ENCODE data around the gene CDK3.
"Not testable (repeated sequence)": the region's sequence is repeated elsewhere in the genome, so short reads cannot be mapped to it uniquely, and the experiment has no call there.

Gene CDK3

DNA sequence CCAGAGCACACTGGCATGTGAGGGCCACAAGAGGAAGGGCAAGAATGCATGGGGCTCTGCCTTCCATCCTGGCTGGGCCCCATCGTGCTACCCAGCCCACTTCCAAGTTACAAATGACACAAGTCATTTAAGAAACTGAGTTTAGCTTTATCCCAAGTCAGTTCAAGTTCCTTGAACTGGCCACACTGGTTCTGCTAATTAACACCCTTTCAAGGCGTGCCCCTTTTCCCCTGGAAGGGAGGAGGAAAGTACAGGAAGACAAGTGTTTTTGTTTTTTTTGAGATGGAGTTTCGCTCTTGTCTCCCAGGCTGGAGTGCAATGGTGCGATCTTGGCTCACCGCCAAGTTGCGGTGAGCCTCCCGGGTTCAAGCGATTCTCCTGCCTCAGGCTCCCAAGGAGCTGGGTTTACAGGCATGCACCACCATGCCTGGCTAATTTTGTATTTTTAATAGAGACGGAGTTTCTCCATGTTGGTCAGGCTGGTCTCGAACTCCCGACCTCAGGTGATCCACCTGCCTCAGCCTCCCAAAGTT lies 43.9 kb downstream of the CDK3 start:
- DNase-seq: not testable (repeated sequence)

- no peak for DNase-seq
Observed at GRCh38 chr17:76046064-76046463, 45.4 kb downstream of the CDK3 start.

DNA sequence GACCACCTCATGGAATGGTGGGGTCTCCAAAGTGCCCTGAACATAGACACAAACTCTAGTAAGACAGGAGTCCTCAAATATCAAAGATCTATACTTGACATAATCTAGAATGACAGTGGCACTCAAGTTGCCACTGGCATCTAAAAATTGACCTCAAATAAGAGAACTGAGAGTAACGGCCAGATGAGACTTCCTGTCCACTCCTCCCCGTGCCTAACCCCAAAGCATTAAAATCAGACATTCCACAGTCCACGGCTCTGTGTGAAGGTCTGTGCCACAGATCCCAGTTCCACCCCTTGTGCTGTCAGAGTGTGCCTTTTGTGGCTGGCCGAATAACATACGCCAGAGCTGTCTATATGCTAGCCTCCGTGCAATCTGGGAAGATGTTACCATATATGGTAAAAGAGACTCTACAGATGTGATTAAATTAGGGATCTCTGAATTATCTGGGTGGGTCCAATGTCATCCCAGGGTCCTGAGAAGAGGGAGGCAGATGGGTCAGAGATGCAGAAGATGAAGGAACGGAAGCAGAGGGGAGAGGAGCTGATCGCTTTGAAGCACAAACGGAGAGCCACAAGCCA lies 47.5 kb downstream of the CDK3 start:
- no peak for DNase-seq

- no peak for DNase-seq
Observed at GRCh38 chr17:76048711-76049110, 48.1 kb downstream of the CDK3 start.

DNA sequence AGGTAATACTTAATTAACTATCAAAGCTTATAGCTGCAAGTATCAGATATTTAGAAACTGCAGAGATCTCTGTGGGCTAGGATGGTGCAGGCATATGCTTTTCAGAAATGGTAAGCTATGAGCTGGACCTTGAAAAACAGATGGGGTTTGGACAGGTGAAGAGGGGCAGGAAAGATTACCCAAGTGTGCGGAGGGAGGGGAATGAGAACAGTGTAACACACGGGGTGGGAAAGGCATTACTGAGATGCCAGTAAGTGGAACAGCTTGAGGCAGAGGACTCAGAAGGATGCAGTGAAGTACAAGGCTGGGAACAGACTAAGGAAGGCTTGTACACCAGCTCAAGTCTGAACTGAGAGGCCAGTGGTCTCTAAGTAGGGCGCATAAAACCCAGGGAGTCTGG lies 48.6 kb downstream of the CDK3 start:
- DNase-seq: no peak

- no peak for DNase-seq
Observed at GRCh38 chr17:76049836-76050537, 49.3 kb downstream of the CDK3 start.

GRCh38 chr17:76050538-76051467 lies 50.1 kb downstream of the CDK3 start:
- DNase-seq: no peak

DNA sequence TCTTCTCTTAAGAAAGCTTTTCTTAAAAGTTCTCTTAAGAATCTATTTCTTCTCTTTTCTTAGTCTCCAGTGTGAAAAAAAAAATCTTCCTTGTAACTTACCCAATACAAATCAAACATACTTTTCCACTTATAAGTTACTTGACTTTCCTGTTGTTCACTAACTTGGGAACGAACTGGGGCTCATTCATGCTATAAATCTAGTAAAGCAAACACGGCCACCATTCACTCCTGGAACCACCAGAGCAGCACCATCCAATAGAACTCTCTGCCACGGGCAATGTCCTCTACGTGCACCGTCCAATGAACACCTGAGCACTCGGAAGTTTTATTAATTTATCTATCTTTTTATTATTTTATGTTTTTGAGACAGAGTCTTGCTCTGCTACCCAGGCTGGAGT lies 50.9 kb downstream of the CDK3 start:
- no peak for DNase-seq

DNA sequence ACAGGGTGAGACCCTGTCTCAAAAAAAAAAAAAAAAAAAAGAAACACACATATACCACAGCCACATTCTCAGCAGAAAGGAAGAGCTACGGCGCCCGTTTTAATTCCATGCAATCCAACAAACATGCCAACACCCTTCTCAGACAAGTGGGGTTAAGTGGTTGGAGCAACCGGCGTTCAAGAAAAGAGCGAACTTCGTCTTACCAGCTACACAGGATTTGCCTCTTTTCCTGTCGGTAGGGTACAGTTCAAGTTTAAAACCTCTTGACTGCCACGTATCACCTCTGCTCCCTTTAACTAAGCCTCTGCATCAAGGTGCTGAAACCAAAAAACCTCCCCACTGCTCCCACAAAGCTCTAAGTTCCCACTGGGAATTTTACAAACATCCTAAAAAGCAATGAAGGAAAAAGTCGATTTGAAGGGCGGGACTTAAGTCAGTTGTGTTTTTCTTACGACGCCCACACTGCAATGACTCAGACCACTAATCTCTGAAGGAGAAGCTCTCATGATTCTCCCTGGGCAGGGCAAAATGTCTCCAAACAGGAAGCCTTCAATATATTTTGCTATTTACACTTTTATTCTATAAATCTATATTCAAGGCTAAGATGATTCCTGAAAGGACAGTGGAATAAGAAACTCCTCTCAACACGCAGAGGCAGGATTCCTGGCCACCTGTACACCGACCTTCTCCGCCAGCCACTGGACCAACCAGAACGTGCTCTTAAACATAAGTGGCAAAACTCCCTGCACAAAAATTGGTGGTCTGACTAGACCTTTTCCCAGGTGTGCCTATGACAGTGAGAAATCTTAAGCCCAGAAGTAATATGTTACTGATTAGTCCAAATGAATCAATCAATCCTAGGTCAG lies 52.8 kb downstream of the CDK3 start:
- peak; percentile 71 for DNase-seq

DNA sequence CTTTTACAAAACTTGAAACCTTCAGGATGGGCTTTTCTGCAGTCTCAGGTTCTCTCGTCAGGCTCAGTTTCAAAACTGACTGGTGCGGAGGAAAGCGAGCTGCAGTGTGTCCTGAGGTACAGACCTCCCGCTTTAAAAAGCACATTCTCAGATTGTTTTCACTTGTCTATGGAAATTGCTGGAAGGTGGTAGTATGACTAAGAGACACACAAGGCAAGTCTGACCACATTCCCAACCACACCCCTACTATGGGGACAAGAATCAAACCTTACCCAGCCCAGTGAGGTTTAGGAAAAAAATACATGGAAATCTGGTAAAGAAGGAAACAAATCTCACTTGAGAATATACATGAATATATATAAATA lies 53.4 kb downstream of the CDK3 start:
- DNase-seq: peak; percentile 30
